HEK293T (cell line): Measurements from ENCODE around the gene UGT1A4.

Source experiments
- CTCF ChIA-PET: fragments of 350-600 bp; formaldehyde crosslinking; extraction: SDS; loops from one replicate; lab custom pipeline; 2021; ENCODE audit warnings: antibody characterized with exemption, inconsistent platforms; lab: Yijun Ruan, JAX
- POLR2A ChIA-PET: fragments of 350-600 bp; formaldehyde crosslinking; extraction: SDS; loops from one replicate; lab custom pipeline; 2020; ENCODE audit warnings: antibody characterized with exemption, inconsistent platforms; lab: Yijun Ruan, JAX
- DNase-seq: peaks from one replicate; pipeline ENCODE4 v3.0.0; 2012; ENCODE audit warnings: mixed read lengths; ENCODE audit errors: extremely low spot score
- ARNT ChIP-seq: fragments of 450-650 bp; IDR thresholded peaks from 2 replicates; pipeline ENCODE4 v1.6.1; 2017; ENCODE audit warnings: mild to moderate bottlenecking
- BHLHE40 ChIP-seq: fragments of 450-650 bp; IDR thresholded peaks from 2 replicates; pipeline ENCODE4 v1.6.1; 2016; ENCODE audit warnings: mild to moderate bottlenecking, moderate library complexity, borderline replicate concordance
- CTBP1 ChIP-seq: fragments of 450-650 bp; IDR thresholded peaks from 2 replicates; pipeline ENCODE4 v1.6.1; 2016; ENCODE audit warnings: borderline replicate concordance
- ELF4 ChIP-seq: fragments of 450-650 bp; IDR thresholded peaks from 2 replicates; pipeline ENCODE4 v1.6.1; 2017; ENCODE audit warnings: antibody characterized with exemption
- FOXA1 ChIP-seq: fragments of 450-650 bp; IDR thresholded peaks from 2 replicates; pipeline ENCODE4 v1.6.1; 2016; ENCODE audit warnings: mild to moderate bottlenecking
- FOXK2 ChIP-seq: fragments of 450-650 bp; IDR thresholded peaks from 2 replicates; pipeline ENCODE4 v1.6.1; 2016; ENCODE audit warnings: mild to moderate bottlenecking
- FOXM1 ChIP-seq: fragments of 450-650 bp; IDR thresholded peaks from 2 replicates; pipeline ENCODE4 v1.6.1; 2017; ENCODE audit warnings: mild to moderate bottlenecking, borderline replicate concordance
- HDGF ChIP-seq: fragments of 450-650 bp; IDR thresholded peaks from 2 replicates; pipeline ENCODE4 v1.6.1; 2017; ENCODE audit warnings: antibody characterized with exemption, borderline replicate concordance
- L3MBTL2 ChIP-seq: fragments of 450-650 bp; conservative IDR thresholded peaks from 2 replicates; pipeline ENCODE4 v1.6.1; 2016; ENCODE audit warnings: mild to moderate bottlenecking
- LEF1 ChIP-seq: fragments of 450-650 bp; IDR thresholded peaks from 2 replicates; pipeline ENCODE4 v1.6.1; 2017; ENCODE audit warnings: mild to moderate bottlenecking, borderline replicate concordance
- NFRKB ChIP-seq: fragments of 450-650 bp; IDR thresholded peaks from 2 replicates; pipeline ENCODE4 v1.6.1; 2016; ENCODE audit warnings: mild to moderate bottlenecking, moderate library complexity
- PKNOX1 ChIP-seq: fragments of 450-650 bp; IDR thresholded peaks from 2 replicates; pipeline ENCODE4 v1.6.1; 2016
- SP1 ChIP-seq: fragments of 450-650 bp; IDR thresholded peaks from 2 replicates; pipeline ENCODE4 v1.6.1; 2017
- SUZ12 ChIP-seq: fragments of 450-650 bp; IDR thresholded peaks from 2 replicates; pipeline ENCODE4 v1.6.1; 2016; ENCODE audit warnings: mild to moderate bottlenecking
- TARDBP ChIP-seq: fragments of 450-650 bp; IDR thresholded peaks from 2 replicates; pipeline ENCODE4 v1.6.1; 2016
- ZNF384 ChIP-seq: fragments of 450-650 bp; IDR thresholded peaks from 2 replicates; pipeline ENCODE4 v1.6.1; 2016

UGT1A4 gene

GRCh38 chr2:233702238-233702637 is 16.3 kb upstream of the UGT1A4 start:
- TF ChIP-seq SUZ12 (no peak), CTBP1 (no peak), PKNOX1 (no peak), NFRKB (no peak), TARDBP (no peak), LEF1 (no peak), FOXM1 (no peak), BHLHE40 (no peak), FOXK2 (no peak), ARNT (no peak), ELF4 (no peak), HDGF (no peak), ZNF384 (no peak), FOXA1 (no peak), SP1 (no peak), L3MBTL2 (no peak)
- DNase-seq, result no peak
- ChIA-PET POLR2A (no interaction called here), CTCF (no interaction called here)

- ChIA-PET CTCF (no interaction called here), POLR2A (no interaction called here)
- TF ChIP-seq FOXM1, result no peak
- TF ChIP-seq FOXA1, result no peak
- TF ChIP-seq ARNT, result no peak
- TF ChIP-seq CTBP1, result no peak
- TF ChIP-seq PKNOX1, result no peak
- no peak for DNase-seq
These were observed 12.5 kb upstream of the UGT1A4 start for GRCh38 chr2:233705911-233706506.

GRCh38 chr2:233706720-233707119 is 11.8 kb upstream of the UGT1A4 start:
- CTCF ChIA-PET, result no interaction called here
- DNase-seq, result no peak
- TF ChIP-seq HDGF (no peak), FOXM1 (no peak), FOXK2 (no peak)
- POLR2A ChIA-PET, result no interaction called here

- DNase-seq, result no peak
- POLR2A ChIA-PET, result no interaction called here
These were observed 10.4 kb upstream of the UGT1A4 start for GRCh38 chr2:233707940-233708644.

GRCh38 chr2:233708942-233709341 is 9.6 kb upstream of the UGT1A4 start:
- POLR2A ChIA-PET, result no interaction called here
- no peak for DNase-seq
- TF ChIP-seq FOXM1 (no peak), SUZ12 (no peak), PKNOX1 (no peak)
- CTCF ChIA-PET, result interaction anchor here (0.6 kb wide), 1 partner anchor 1971 kb away, joined by 3 read pairs; no protein-coding TSS in a partner anchor

More at GRCh38 chr2:233707940-233708644, 10.4 kb upstream of the UGT1A4 start:
- CTCF ChIA-PET, result interaction anchor here (0.6 kb wide), 1 partner anchor 1972 kb away, joined by 3 read pairs; no protein-coding TSS in a partner anchor
- TF ChIP-seq CTBP1, result no peak
- no peak for TF ChIP-seq FOXA1
- no peak for TF ChIP-seq FOXM1
- no peak for TF ChIP-seq HDGF
- TF ChIP-seq TARDBP, result no peak
- no peak for TF ChIP-seq L3MBTL2
- no peak for TF ChIP-seq ZNF384

GRCh38 chr2:233711312-233712008 is 7.1 kb upstream of the UGT1A4 start:
- ChIA-PET POLR2A (no interaction called here), CTCF (interaction anchor here (1.0 kb wide), 1 partner anchor 10 kb away, joined by 3 read pairs; no protein-coding TSS in a partner anchor)
- TF ChIP-seq BHLHE40 (no peak), HDGF (no peak), FOXA1 (no peak), NFRKB (no peak), L3MBTL2 (no peak), LEF1 (no peak), TARDBP (no peak), ELF4 (no peak), FOXM1 (no peak), CTBP1 (no peak), ZNF384 (no peak), FOXK2 (no peak), SP1 (no peak), SUZ12 (no peak), ARNT (no peak), PKNOX1 (no peak)
- DNase-seq, result peak; percentile 65
